Neuronal stem cell (in vitro differentiated cells): ENCODE data around the gene ORC6.

Source experiments
- DNase-seq: peaks from one replicate; pipeline ENCODE4 v3.0.0-alpha.2; 2013; ENCODE audit warnings: low spot score
- H2AFZ ChIP-seq: one replicate; pipeline ENCODE4 v1.6.1; 2013; ENCODE audit warnings: mild to moderate bottlenecking, low read length, inconsistent platforms
- H2AK5ac ChIP-seq: 2 replicates; pipeline ENCODE4 v1.6.1; 2013; ENCODE audit warnings: low read depth, mild to moderate bottlenecking, inconsistent platforms, low read length, moderate library complexity, mixed read lengths
- H2BK120ac ChIP-seq: 2 replicates; pipeline ENCODE4 v1.6.1; 2013; ENCODE audit warnings: low read depth, mild to moderate bottlenecking, inconsistent platforms, low read length, moderate library complexity, mixed read lengths
- H2BK12ac ChIP-seq: one replicate; pipeline ENCODE4 v1.6.1; 2013; ENCODE audit warnings: low read length, inconsistent platforms
- H2BK15ac ChIP-seq: 2 replicates; pipeline ENCODE4 v1.6.1; 2013; ENCODE audit warnings: mild to moderate bottlenecking, low read length, inconsistent platforms, mixed read lengths
- H2BK5ac ChIP-seq: one replicate; pipeline ENCODE4 v1.6.1; 2013; ENCODE audit warnings: inconsistent platforms, mild to moderate bottlenecking, low read length, moderate library complexity
- H3K14ac ChIP-seq: one replicate; pipeline ENCODE4 v1.6.1; 2013; ENCODE audit warnings: low read length, inconsistent platforms
- H3K18ac ChIP-seq: 2 replicates; pipeline ENCODE4 v1.6.1; 2013; ENCODE audit warnings: low read length, inconsistent platforms
- H3K23ac ChIP-seq: 2 replicates; pipeline ENCODE4 v1.6.1; 2013; ENCODE audit warnings: low read depth, mild to moderate bottlenecking, mixed read lengths, low read length, inconsistent platforms; ENCODE audit not compliant: poor library complexity
- H3K27ac ChIP-seq: replicated peaks from 3 replicates; pipeline ENCODE4 v1.5.1; 2013; ENCODE audit warnings: low read length, inconsistent platforms
- H3K27me3 ChIP-seq, 3 experiments: 2 replicates each; pipeline ENCODE4 v1.6.1; 2013; ENCODE audit warnings: low read length in 3 of 3, mild to moderate bottlenecking in 2 of 3, inconsistent platforms in 1 of 3, low read depth in 1 of 3, mixed read lengths in 1 of 3, moderate library complexity in 1 of 3; ENCODE audit not compliant: control insufficient read depth in 3 of 3, insufficient read depth in 3 of 3
- H3K36me3 ChIP-seq, 2 donors: replicated peaks in 1 of 2; 2 replicates each; pipeline ENCODE4 v1.6.1; 2013; ENCODE audit warnings: low read length in 2 of 2; ENCODE audit not compliant: control insufficient read depth in 2 of 2, insufficient read depth in 2 of 2
- H3K4ac ChIP-seq: 2 replicates; pipeline ENCODE4 v1.6.1; 2013; ENCODE audit warnings: inconsistent platforms, mild to moderate bottlenecking, low read length, moderate library complexity
- H3K4me1 ChIP-seq, 2 donors: 1 replicate in 1 of 2; 2 replicates in 1 of 2; pipeline ENCODE4 v1.6.1; 2013; ENCODE audit warnings: low read length in 2 of 2, low read depth in 1 of 2; ENCODE audit not compliant: control insufficient read depth in 2 of 2, insufficient read depth in 1 of 2
- H3K4me2 ChIP-seq: one replicate; pipeline ENCODE4 v1.6.1; 2013; ENCODE audit warnings: mild to moderate bottlenecking, low read length, inconsistent platforms; ENCODE audit not compliant: insufficient read depth, poor library complexity, severe bottlenecking
- H3K4me3 ChIP-seq, 2 donors: 2 replicates each; pipeline ENCODE4 v1.5.1; 2013; ENCODE audit warnings: low read length in 2 of 2, mild to moderate bottlenecking in 2 of 2, inconsistent platforms in 1 of 2, moderate library complexity in 1 of 2
- H3K79me1 ChIP-seq: one replicate; pipeline ENCODE4 v1.6.1; 2013; ENCODE audit warnings: low read depth, mild to moderate bottlenecking, inconsistent platforms, low read length, moderate library complexity
- H3K9ac ChIP-seq: one replicate; pipeline ENCODE4 v1.6.1; 2013; ENCODE audit warnings: mild to moderate bottlenecking, low read depth, low read length, inconsistent platforms; ENCODE audit not compliant: poor library complexity
- H3K9me3 ChIP-seq, 2 donors: replicated peaks in 1 of 2; 2 replicates each; pipeline versions ENCODE3 to v1.6.1; 2013; ENCODE audit warnings: low read length in 2 of 2, mild to moderate bottlenecking in 2 of 2, inconsistent platforms in 1 of 2, low read depth in 1 of 2, mixed read lengths in 1 of 2, moderate library complexity in 1 of 2; ENCODE audit not compliant: control insufficient read depth in 2 of 2, insufficient read depth in 1 of 2
- H4K8ac ChIP-seq: one replicate; pipeline ENCODE4 v1.6.1; 2013; ENCODE audit warnings: low read depth, mild to moderate bottlenecking, inconsistent platforms, low read length, moderate library complexity
- H4K91ac ChIP-seq: one replicate; pipeline ENCODE4 v1.6.1; 2013; ENCODE audit warnings: low read length, low read depth, mild to moderate bottlenecking, inconsistent platforms; ENCODE audit not compliant: poor library complexity
- WGBS, 2 donors: extraction: QIAGEN DNeasy Blood & Tissue Kit; methylation state at CpG; one replicate each; pipeline ENCODE4 v1.1.7; 2013; ENCODE audit warnings: missing lambda C conversion rate in 2 of 2, mixed read lengths in 1 of 2; ENCODE audit not compliant: insufficient read length in 2 of 2, insufficient replicate concordance in 1 of 2; ENCODE audit errors: extremely low coverage in 2 of 2; 5-methylcytosine and 5-hydroxymethylcytosine counted together

The ORC6 gene

GRCh38 chr16:46727630-46728029 is 38.2 kb downstream of the ORC6 start:
- Histone ChIP-seq H3K27ac (no peak overlapping the region), H3K36me3 (no peaks in the 10 kb centered on the region), H2BK15ac (no peak overlapping the region), H4K91ac (no peak overlapping the region), H3K4ac (no peak overlapping the region), H2BK5ac (no peak overlapping the region), H3K14ac (no peak overlapping the region), H3K79me1 (no peaks in the 10 kb centered on the region), H3K18ac (no peak overlapping the region), H2AFZ (no peak overlapping the region), H3K4me1 (peaks cover 0 to 3% of the 10 kb centered on the region in 2 donors), H2BK12ac (no peak overlapping the region), H3K4me2 (no peak overlapping the region), H4K8ac (no peak overlapping the region), H3K9me3 (peaks cover 3 to 5% of the 10 kb centered on the region in 2 donors), H3K27me3 (peaks cover 0 to 3% (median 0%) of the 10 kb centered on the region in 3 experiments), H2BK120ac (no peak overlapping the region), H3K23ac (no peak overlapping the region), H3K4me3 (no peak overlapping the region), H3K9ac (no peak overlapping the region), H2AK5ac (no peak overlapping the region)
- WGBS, 2 donors: no CpG with 5 or more reads among the region's 9 CpGs
- DNase-seq: no peak

GRCh38 chr16:46728806-46729205 is 39.3 kb downstream of the ORC6 start:
- Histone ChIP-seq H2BK120ac (no peak overlapping the region), H4K91ac (no peak overlapping the region), H3K27me3 (peaks cover 0 to 5% (median 0%) of the 10 kb centered on the region in 3 experiments), H2AFZ (no peak overlapping the region), H3K23ac (no peak overlapping the region), H3K36me3 (no peaks in the 10 kb centered on the region), H2BK5ac (no peak overlapping the region), H3K4ac (no peak overlapping the region), H4K8ac (no peak overlapping the region), H3K27ac (no peak overlapping the region), H3K18ac (no peak overlapping the region), H2BK15ac (no peak overlapping the region), H3K79me1 (no peaks in the 10 kb centered on the region), H3K14ac (no peak overlapping the region), H3K4me1 (peaks cover 0 to 3% of the 10 kb centered on the region in 2 donors), H2BK12ac (no peak overlapping the region), H3K9me3 (peaks cover 3 to 5% of the 10 kb centered on the region in 2 donors), H3K9ac (no peak overlapping the region), H3K4me2 (no peak overlapping the region), H3K4me3 (no peak overlapping the region), H2AK5ac (no peak overlapping the region)
- no CpG with 5 or more reads among the region's 14 CpGs for WGBS, 2 donors
- DNase-seq: no peak

- no peak overlapping the region for H3K18ac ChIP-seq
- no peaks in the 10 kb centered on the region for H3K79me1 ChIP-seq
- no peak overlapping the region for H3K23ac ChIP-seq
- H3K9me3 ChIP-seq: peaks cover 3% of the 10 kb centered on the region in 2 donors
- no peaks in the 10 kb centered on the region for H3K36me3 ChIP-seq
- no peak overlapping the region for H3K9ac ChIP-seq
- no peak overlapping the region for H3K4ac ChIP-seq
- peaks cover 0 to 10% (median 0%) of the 10 kb centered on the region in 3 experiments for H3K27me3 ChIP-seq
- no peak overlapping the region for H4K8ac ChIP-seq
- no peak overlapping the region for H4K91ac ChIP-seq
- no peak overlapping the region for H2BK12ac ChIP-seq
- H2AFZ ChIP-seq: no peak overlapping the region
- peak overlapping the region; percentile 44 for H2AK5ac ChIP-seq
- no peak overlapping the region for H3K4me3 ChIP-seq
- DNase-seq: no peak
- H2BK5ac ChIP-seq: no peak overlapping the region
- no peak overlapping the region for H2BK15ac ChIP-seq
- H3K14ac ChIP-seq: no peak overlapping the region
- H3K4me1 ChIP-seq: peaks cover 0 to 3% of the 10 kb centered on the region in 2 donors
- H3K27ac ChIP-seq: no peak overlapping the region
- no peak overlapping the region for H3K4me2 ChIP-seq
- WGBS, 2 donors: no CpG with 5 or more reads among the region's 7 CpGs
- no peak overlapping the region for H2BK120ac ChIP-seq
These were observed 40.0 kb downstream of the ORC6 start for GRCh38 chr16:46729326-46729995.

DNA sequence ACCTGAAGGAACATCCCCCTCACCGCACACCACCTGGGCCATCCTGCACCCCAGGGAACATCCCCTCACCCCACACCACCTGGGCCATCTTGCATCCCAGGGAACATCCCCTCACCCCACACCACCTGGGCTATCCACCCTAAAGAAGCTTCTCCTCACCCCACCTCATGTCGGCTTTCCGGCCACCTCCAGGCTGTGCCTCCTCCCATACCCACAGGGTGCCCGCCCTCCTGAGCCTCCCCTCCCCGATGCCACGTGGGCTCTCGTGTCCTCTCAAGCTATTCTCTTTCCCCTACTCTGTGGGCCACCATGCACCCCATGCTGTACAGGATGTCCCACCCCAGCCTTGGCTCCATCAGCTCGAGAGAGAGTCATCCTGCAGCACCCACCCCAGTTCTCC is 40.7 kb downstream of the ORC6 start:
- Histone ChIP-seq H2BK5ac (no peak overlapping the region), H3K23ac (peak overlapping the region; percentile 56), H3K4me3 (no peak overlapping the region), H3K9ac (no peak overlapping the region), H2BK12ac (no peak overlapping the region), H3K27me3 (peaks cover 0 to 10% (median 0%) of the 10 kb centered on the region in 3 experiments), H3K79me1 (no peaks in the 10 kb centered on the region), H3K4me1 (peaks cover 0 to 3% of the 10 kb centered on the region in 2 donors), H2AFZ (no peak overlapping the region), H3K14ac (no peak overlapping the region), H4K8ac (no peak overlapping the region), H2BK15ac (no peak overlapping the region), H3K27ac (no peak overlapping the region), H4K91ac (no peak overlapping the region), H3K4ac (no peak overlapping the region), H3K4me2 (no peak overlapping the region), H3K36me3 (no peaks in the 10 kb centered on the region), H2BK120ac (no peak overlapping the region), H2AK5ac (no peak overlapping the region), H3K18ac (peak overlapping the region; percentile 13), H3K9me3 (peaks cover 0 to 3% of the 10 kb centered on the region in 2 donors)
- DNase-seq: no peak
- WGBS, 2 donors: no CpG with 5 or more reads among the region's 8 CpGs
